GM19468 (cell line): ENCODE measurements around the gene EYA3.

Experiments
- ATAC-seq: cut with Tn5 transposase; IDR thresholded peaks from one replicate; pipeline ENCODE4 v1.9.1; 2021; ENCODE audit warnings: mild to moderate bottlenecking, moderate library complexity, moderate number of reproducible peaks; ENCODE audit not compliant: unreplicated experiment; ENCODE audit errors: extremely low read depth

Gene EYA3

DNA sequence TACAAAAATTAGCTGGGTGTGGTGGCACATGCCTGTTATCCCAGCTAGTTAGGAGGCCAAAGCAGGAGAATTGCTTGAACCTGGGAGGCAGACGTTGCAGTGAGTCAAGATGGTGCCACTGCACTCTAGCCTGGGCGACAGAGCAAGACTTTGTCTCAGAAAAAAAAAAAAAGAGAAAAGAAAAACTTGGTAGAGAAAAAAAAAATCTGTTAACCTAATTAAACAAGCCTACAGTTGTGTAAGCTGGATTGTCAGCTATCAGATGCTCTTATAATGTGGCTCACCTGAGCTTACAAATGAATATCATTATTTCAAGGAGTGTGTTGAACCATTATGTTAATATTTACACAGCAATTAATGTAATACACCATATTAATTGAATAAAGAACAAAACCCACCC is 26.4 kb upstream of the EYA3 start:
- no peak for ATAC-seq

- no peak for ATAC-seq
Measured at GRCh38 chr1:28113242-28113572, 24.8 kb upstream of the EYA3 start.

DNA sequence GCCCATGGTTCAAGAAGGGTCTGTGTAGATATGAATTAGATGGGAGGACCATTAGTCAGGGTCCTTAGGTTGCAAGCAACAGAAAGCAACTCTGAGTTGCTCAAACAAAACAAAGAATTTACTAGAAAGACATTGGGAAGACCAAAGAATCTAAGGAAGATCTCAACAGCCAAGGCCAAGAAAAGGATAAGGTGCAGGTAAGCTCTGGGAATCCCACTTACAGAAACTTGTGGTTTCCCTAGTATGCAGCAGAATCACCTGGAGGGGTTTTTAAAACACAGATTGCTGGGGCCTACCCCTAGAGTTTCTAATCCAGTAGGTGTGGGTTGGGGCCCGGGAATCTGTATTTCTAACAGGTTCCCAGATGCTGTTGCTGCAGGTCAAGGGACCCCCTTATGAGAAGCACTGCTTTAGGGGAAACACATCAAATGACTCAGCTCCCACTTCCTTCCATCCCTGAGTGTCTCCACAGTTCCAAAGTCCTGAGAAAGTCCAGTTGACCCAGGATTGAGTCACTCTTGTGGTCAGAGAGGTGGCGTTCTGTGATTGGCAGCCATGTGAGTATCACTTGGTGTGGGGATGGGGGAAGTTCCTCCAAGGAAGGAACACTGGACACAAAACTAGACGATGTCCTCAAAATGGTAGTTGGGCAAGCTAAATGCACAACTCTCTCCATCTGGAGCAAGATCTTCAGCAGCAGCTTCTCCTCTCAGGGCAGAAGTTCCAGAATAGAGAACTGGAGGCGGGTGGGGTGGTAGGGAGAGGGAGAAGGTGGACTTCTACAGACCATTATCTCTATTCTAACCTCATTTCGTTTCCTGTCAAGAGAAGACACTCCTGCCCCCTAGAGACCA is 24.2 kb upstream of the EYA3 start:
- no peak for ATAC-seq

DNA sequence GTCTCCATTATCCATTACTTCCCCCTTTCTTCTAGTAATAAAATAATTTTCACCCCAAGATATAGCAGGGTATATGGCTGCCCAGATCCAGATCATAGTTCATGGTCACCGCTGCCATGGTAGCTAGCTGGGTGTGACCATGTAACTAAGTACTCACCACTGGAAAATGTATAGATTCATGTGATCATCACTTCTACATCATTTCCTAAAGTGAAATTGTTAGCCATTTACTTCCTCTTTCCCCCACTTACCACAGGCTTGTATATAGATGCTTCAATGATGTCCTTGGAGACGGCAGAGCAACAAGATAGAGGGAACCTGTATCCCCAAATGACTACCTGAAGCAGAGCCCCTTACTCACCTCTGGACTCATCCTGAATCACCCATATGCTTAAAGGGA is 22.7 kb upstream of the EYA3 start:
- no peak for ATAC-seq

- no peak for ATAC-seq
Measured at GRCh38 chr1:28110555-28110954, 22.1 kb upstream of the EYA3 start.

- ATAC-seq: no peak
Measured at GRCh38 chr1:28109639-28110038, 21.2 kb upstream of the EYA3 start.

DNA sequence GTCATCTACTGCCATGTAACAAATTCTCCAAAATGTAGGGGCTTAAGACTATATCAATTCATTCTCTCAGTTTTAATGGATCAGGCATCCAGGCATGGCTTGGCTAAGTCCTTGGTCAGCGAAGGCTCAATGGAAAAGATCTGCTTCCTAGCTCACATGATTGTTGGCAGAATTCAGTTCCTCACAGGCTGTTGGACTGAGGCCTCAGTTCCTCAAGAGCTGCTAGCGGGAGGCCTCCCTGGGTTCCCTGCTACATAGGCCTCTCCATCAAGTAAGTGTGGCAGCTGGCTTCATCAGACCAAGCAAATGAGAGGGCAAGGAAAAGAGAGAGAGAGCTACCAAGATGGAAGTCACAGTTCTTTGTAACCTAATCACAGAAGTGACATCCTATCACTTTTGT is 19.6 kb upstream of the EYA3 start:
- ATAC-seq: no peak

GRCh38 chr1:28104866-28105467 is 16.6 kb upstream of the EYA3 start:
- ATAC-seq: no peak

DNA sequence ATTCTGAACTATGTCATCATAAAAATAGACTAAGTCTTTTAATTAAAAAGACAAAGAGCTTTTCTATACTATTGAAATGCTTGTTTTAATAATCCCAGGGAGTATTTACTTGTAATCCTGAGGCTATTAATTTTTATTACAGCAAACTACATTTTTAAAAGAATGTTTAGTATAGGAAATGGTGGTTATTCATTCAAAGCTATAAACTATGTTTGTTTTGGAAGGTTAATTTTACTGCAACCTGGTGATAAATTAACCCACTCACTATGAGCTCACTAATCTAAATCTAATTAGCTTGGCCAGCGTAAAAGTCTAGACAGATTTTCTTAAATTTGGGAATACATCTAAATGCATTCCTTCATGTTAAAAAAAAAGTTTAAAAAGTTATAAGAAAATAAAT is 13.8 kb upstream of the EYA3 start:
- ATAC-seq: no peak

GRCh38 chr1:28099050-28099769 is 10.8 kb upstream of the EYA3 start:
- no peak for ATAC-seq

GRCh38 chr1:28097100-28097472 is 8.7 kb upstream of the EYA3 start:
- ATAC-seq: no peak

DNA sequence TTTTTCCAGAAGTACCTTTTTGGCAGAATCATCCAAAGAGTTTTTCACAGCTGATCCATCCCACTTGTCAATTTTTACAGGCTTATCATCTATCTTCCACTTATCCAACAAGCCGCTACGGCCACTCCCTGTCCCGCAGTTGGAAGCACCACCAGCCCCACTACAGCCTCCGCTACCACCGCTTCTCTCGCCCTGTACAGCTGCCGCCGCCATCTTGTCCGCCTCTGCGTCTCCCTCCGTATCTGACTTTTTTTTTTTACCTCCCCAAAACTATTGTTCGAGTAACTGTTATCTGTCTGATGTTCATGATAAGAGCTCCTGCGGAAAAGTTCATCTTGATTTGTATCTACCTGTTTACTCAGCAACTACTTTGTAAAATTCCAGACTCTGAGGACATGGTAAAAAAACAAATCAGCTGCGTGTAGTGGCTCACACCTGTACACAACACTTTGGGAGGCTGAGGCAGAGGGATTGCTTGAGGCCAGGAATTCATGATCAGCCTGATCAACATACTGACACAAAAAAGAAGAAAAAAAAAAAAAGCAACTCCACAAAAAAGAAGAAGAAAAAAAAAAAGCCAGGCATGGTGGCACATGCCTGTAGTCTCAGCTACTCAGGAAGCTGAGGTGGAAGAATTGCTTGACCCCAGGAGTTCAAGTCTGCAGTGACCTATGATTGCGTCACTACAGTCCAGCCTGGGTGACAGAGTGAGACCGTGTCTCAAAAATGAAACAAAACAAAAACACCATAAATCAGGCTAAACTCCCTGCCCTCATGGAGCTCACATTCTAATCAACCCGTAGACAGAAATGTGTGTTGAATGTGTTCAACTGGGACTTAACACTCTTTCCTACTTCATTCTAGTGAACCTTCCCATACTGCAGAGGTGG is 8.0 kb upstream of the EYA3 start:
- ATAC-seq: no peak

DNA sequence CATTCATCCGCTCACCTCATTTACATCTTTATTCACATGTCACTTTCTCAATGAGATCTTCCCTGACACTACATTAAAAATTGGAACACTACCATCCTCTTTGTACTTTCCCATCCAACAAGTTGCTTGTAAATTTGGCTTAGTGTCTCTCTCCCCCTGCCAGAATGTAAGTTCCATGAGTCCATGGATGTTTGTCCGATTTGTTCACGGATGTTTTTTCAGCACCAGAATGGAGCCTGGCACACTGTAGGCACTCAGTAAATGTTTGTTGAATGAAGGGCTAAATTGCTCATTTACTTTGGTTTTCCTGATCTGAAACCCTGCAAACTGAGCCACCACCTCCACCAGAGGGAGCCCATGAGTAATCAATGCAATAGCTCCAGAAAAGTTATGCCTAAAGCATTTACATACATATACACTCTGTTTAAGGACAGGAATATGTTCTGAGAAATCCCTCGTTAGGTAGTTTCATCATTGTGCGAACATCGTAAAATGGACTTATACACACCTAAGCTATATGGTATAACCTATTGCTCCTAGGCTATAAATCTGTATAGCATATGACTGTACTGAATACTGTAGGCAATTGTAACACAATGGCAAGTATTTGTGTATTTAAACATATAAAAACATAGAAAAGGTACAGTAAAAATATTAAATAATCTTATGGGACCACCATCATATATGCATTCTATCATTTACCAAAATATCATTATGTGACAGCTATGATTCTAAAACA is 2.8 kb upstream of the EYA3 start:
- no peak for ATAC-seq

GRCh38 chr1:28087614-28088167 is 719 bp downstream of the EYA3 start:
- ATAC-seq: no peak

DNA sequence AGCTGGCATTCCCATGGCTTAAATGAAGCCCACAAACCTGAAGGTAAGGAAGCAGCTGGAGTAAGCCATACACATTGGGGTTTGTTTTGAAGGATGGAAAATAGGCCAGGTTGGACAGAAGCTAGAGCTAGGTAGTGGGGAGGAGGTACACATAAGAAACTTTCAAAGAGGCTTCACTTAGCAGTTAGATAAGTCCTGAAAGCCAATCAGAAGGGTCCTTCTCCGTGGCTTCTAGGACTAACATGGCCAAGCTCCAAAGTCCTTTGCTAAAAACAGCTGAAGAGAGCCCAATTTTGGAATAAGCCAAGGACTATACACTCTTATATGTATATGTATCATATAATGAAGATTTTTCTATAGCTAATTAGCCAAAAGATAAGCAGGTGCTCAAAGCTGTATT is 1.8 kb downstream of the EYA3 start:
- ATAC-seq: no peak

- ATAC-seq: no peak
Measured at GRCh38 chr1:28085129-28085528, 3.3 kb downstream of the EYA3 start.

- no peak for ATAC-seq
Measured at GRCh38 chr1:28083876-28084275, 4.5 kb downstream of the EYA3 start.

GRCh38 chr1:28078680-28079626 is 9.5 kb downstream of the EYA3 start:
- no peak for ATAC-seq
